ENCODE results near the gene JAG2.

JAG2 gene

GRCh38 chr14:105162669-105162979 lies 6.0 kb downstream of the JAG2 start:
- FAIRE-seq, result no peak

- no peak for FAIRE-seq
Observed at GRCh38 chr14:105161964-105162668, 6.5 kb downstream of the JAG2 start.

- no peak for FAIRE-seq
Observed at GRCh38 chr14:105161309-105161708, 7.3 kb downstream of the JAG2 start.

GRCh38 chr14:105160776-105161175 lies 7.8 kb downstream of the JAG2 start:
- no peak for FAIRE-seq

- FAIRE-seq, result no peak
Observed at GRCh38 chr14:105159344-105159743, 9.2 kb downstream of the JAG2 start.

- FAIRE-seq, result no peak
Observed at GRCh38 chr14:105158794-105159193, 9.8 kb downstream of the JAG2 start.

- no peak for FAIRE-seq
Observed at GRCh38 chr14:105157872-105158271, 10.7 kb downstream of the JAG2 start.

- no peak for FAIRE-seq
Observed at GRCh38 chr14:105156414-105157375, 11.9 kb downstream of the JAG2 start.

- FAIRE-seq, result no peak
Observed at GRCh38 chr14:105155681-105156413, 12.7 kb downstream of the JAG2 start.

- FAIRE-seq, result no peak
Observed at GRCh38 chr14:105155071-105155651, 13.4 kb downstream of the JAG2 start.

GRCh38 chr14:105154476-105154871 lies 14.1 kb downstream of the JAG2 start:
- FAIRE-seq, result no peak

- FAIRE-seq, result no peak
Observed at GRCh38 chr14:105153739-105154475, 14.7 kb downstream of the JAG2 start.

- FAIRE-seq, result no peak
Observed at GRCh38 chr14:105153331-105153731, 15.2 kb downstream of the JAG2 start.

GRCh38 chr14:105152794-105153241 lies 15.8 kb downstream of the JAG2 start:
- FAIRE-seq, result no peak

- no peak for FAIRE-seq
Observed at GRCh38 chr14:105151838-105152793, 16.5 kb downstream of the JAG2 start.

- FAIRE-seq, result no peak
Observed at GRCh38 chr14:105151084-105151837, 17.3 kb downstream of the JAG2 start.

- FAIRE-seq, result no peak
Observed at GRCh38 chr14:105150368-105151083, 18.1 kb downstream of the JAG2 start.

- no peak for FAIRE-seq
Observed at GRCh38 chr14:105150026-105150367, 18.6 kb downstream of the JAG2 start.

- FAIRE-seq, result no peak
Observed at GRCh38 chr14:105149146-105149781, 19.3 kb downstream of the JAG2 start.

Data from G401.6 (cell line).